Left lobe of liver (tissue), 2 donors: ENCODE data around the gene TAB2. TPM values are rescaled to one million over a fixed set of nuclear protein-coding genes. Genes with fewer than 3 reads are reported as not detected.
A peak's percentile ranks its signal among the peaks of the same experiment; 100 is the strongest.

Source experiments
- ATAC-seq: fragments of 200-7000 bp; cut with Tn5 transposase; one replicate; pipeline ENCODE4 v1.9.1; 2020; ENCODE audit warnings: mild to moderate bottlenecking, moderate library complexity
- DNase-seq: peaks from one replicate; pipeline ENCODE4 v3.0.0-alpha.2; 2020; ENCODE audit warnings: low spot score
- total RNA-seq: library from RNA; stranded (reverse); gene quantifications from one replicate; pipeline ENCODE4 v1.2.1, GENCODE V29; 2021
- donor health status: DM: no; HTN: no; CAD: no; lungs with moderate emphysema.
- donor health status: DM: no; HTN: yes; CAD: no.

TAB2 gene
- total RNA-seq, 1 donor from 2014 or later, result 26.9 TPM

- ATAC-seq, result no peak
- DNase-seq, result no peak
Observed at GRCh38 chr6:149365197-149365596, 47.7 kb downstream of the TAB2 start.

DNA sequence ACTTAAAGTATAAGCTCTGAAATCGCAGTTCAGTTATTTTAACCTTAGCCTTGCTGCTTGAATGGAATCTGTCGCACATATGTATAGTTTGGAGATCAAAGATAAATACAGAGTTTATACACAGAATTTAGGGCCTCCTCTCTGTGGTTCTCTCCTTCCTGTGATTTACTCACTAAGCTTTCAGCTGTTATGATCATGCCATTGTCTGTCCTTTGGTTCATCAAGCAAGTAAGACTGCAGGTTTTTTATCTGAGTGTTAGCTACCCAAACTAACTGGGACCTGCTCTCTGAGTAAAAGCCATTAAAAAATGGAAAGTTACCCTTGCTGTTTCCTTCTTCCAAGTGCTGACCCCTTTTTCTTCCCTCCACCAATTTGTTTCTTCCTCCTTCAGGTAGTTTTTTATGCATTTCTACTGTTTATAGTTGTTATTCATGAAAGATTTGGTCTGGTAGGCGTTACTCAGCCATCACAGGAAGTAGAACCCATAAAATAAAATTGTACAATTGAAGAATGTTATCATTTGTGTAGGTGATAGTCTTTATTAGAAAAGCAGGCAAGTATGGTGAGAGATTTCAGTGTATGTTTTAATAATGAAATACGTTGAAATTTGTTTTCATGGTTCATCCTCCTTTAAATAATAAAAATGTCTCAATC lies 48.9 kb downstream of the TAB2 start:
- DNase-seq, result no peak

GRCh38 chr6:149368065-149368464 lies 50.6 kb downstream of the TAB2 start:
- no peak for ATAC-seq
- no peak for DNase-seq

More for the DNA sequence above, 48.9 kb downstream of the TAB2 start:
- ATAC-seq, result no peak

GRCh38 chr6:149371154-149371553 lies 53.6 kb downstream of the TAB2 start:
- ATAC-seq (peak; percentile 43), DNase-seq (no peak)

DNA sequence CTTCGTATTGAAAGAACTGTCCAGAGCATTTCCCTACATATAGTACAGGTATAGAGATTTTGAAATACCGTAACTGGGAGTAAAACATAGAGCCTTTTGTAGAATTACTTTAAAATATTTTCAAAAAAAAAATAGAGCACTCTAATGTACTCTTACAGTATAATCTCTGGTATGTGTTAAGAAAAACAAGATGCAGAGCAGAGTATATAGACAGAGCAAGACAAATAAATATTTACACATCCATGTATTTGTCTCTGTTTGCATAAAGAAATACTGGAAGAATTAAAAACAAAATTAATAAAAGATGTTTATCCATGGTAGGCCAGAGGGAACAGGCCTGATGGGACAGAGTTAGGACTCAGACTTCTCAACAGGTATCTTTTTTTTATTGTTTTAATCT lies 54.5 kb downstream of the TAB2 start:
- ATAC-seq (no peak), DNase-seq (no peak)

- ATAC-seq (no peak), DNase-seq (no peak)
Observed at GRCh38 chr6:149373511-149373910, 56.0 kb downstream of the TAB2 start.

GRCh38 chr6:149379977-149380376 lies 62.5 kb downstream of the TAB2 start:
- ATAC-seq (no peak), DNase-seq (no peak)

GRCh38 chr6:149380523-149380922 lies 63.0 kb downstream of the TAB2 start:
- DNase-seq (no peak), ATAC-seq (no peak)

GRCh38 chr6:149383371-149383770 lies 65.9 kb downstream of the TAB2 start:
- no peak for DNase-seq

GRCh38 chr6:149384464-149384863 lies 67.0 kb downstream of the TAB2 start:
- DNase-seq (no peak), ATAC-seq (no peak)

More at GRCh38 chr6:149383371-149383770, 65.9 kb downstream of the TAB2 start:
- ATAC-seq, result peak; percentile 74

- ATAC-seq (no peak), DNase-seq (no peak)
Observed at GRCh38 chr6:149385998-149386646, 68.6 kb downstream of the TAB2 start.

GRCh38 chr6:149387779-149388512 lies 70.4 kb downstream of the TAB2 start:
- ATAC-seq (no peak), DNase-seq (no peak)

DNA sequence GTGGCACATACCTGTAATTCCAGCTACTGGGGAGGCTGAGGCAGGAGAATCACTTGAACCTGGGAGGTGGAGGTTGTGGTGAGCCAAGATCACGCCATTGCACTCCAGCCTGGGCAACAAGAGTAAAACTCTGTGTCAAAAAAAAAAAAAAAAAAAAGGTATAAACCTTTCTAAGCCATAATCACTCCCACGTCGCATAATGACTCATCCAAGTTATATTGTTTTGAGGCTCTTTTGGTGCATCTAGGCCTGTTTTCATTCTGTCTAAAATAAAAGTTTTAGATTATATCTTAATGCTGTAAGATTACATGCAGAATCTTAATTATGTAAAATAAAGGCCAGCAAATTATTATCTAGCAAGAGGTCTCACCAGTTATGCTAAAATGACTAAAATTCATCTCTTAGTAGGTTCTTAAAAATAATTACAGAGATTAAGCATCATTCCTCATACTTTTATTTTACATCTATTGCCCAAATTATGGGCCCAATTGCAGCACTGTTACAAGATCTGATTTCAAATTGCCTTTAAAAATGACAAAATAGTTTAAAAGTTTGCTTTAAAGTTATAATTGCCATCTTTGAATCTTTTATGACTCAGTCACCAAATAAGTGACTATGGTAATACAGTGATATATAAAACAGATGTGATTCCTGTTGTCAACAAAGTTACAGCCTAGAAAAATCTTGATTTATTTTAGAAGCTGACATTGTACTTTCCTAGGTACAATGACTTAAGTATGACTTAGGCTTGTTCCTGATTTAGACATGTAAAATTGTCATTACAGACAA lies 72.2 kb downstream of the TAB2 start:
- DNase-seq (no peak), ATAC-seq (no peak)

GRCh38 chr6:149392093-149392492 lies 74.6 kb downstream of the TAB2 start:
- peak; percentile 54 for ATAC-seq
- DNase-seq, result no peak

DNA sequence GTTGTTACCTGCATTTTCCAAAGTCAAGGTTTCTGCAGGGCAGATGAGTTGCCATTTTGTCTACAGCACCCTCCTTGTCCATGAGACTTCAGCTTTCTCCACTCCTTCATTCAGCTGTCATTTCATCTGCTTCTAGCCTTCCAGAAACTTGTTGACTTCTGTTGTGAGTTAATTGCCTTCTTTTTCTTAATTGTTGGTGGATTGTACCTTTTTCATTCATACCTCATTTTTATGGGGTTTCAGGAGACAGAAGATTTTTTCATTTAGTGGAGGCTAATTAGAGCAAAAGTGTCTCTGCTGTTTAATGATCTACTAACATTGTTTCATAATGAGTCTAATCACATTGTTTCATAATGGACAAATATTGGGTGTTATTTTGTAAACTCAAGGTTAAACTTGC lies 75.0 kb downstream of the TAB2 start:
- DNase-seq, result no peak
- ATAC-seq, result no peak

GRCh38 chr6:149393002-149393679 lies 75.6 kb downstream of the TAB2 start:
- ATAC-seq (no peak), DNase-seq (no peak)

GRCh38 chr6:149395185-149395584 lies 77.7 kb downstream of the TAB2 start:
- ATAC-seq (no peak), DNase-seq (no peak)

GRCh38 chr6:149397384-149397783 lies 79.9 kb downstream of the TAB2 start:
- no peak for DNase-seq
- ATAC-seq, result peak; percentile 82

GRCh38 chr6:149400050-149400449 lies 82.5 kb downstream of the TAB2 start, which contains the start of gene SUMO4:
SUMO4 (plus strand) TSS chr6:149400262; CDS start chr6:149400392, 130 bp downstream.
- ATAC-seq (no peak), DNase-seq (no peak)

DNA sequence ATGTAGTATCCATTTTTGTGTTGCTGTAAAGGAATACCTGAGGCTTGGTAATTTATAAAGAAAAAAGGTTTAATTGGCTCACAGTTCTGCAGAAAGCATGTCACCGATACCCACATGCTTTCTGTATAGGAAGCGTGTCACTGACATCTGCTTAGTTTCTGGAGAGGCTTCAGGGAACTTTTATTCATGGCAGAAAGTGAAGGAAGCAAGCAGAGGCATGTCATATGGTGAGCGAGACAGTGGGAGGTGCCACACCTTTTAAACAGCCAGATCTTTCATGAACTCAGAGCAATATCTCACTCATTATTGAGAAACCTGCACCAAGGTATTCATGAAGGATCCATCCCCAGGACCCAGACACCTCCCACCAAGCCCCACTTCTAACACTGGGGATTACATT lies 86.0 kb downstream of the TAB2 start:
- no peak for ATAC-seq
- no peak for DNase-seq
